T-helper 2 cell treated with Interferon-gamma antibody and Interleukin-4, amounts not matched to agents 5 μg/mL and 100 μg/mL, for 36 hours (primary cell): ENCODE data around the gene IARS2.
"Not testable (repeated sequence)": the region's sequence is repeated elsewhere in the genome, so short reads cannot be mapped to it uniquely, and the experiment has no call there.

ENCODE experiments used
- DNase-seq: peaks from one replicate; pipeline ENCODE4 v3.0.0; 2021; ENCODE audit warnings: low spot score
- H3K27ac Mint-ChIP-seq: one replicate; pipeline ENCODE4 v1.8.0; 2021; ENCODE audit warnings: mild to moderate bottlenecking, mixed read lengths
- H3K27me3 Mint-ChIP-seq: one replicate; pipeline ENCODE4 v1.8.0; 2021; ENCODE audit warnings: low read depth, mixed read lengths
- H3K36me3 Mint-ChIP-seq: one replicate; pipeline ENCODE4 v1.8.0; 2021; ENCODE audit warnings: low read depth, mixed read lengths
- H3K4me1 Mint-ChIP-seq: one replicate; pipeline ENCODE4 v1.8.0; 2021; ENCODE audit warnings: low read depth, mixed read lengths
- H3K4me3 Mint-ChIP-seq: one replicate; pipeline ENCODE4 v1.8.0; 2022; ENCODE audit warnings: mild to moderate bottlenecking, moderate library complexity, mixed read lengths
- H3K9me3 Mint-ChIP-seq: one replicate; pipeline ENCODE4 v1.8.0; 2021; ENCODE audit warnings: mixed read lengths

The IARS2 gene

DNA sequence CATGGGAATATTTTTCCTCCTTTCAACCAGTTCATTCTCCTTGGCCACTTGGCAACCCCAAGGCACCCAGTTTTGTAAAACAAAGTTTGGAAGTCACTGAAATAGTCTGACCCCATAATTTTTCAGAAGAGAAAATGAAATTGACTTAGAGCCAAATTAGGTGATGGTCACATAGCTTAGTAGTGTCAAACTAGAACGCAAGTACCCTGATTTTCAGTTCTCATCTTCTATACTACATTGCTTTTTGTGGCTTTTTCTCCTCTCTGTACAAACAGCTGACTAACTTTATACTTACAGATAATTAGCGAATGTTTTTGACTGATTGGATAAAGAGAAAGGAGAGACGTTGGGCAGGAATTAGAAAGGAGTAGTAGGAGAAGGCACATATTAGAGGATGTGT is 33.1 kb downstream of the IARS2 start:
- Mint-ChIP-seq H3K27me3 (no peaks in the 10 kb centered on the region), H3K4me1 (peaks cover 11% of the 10 kb centered on the region), H3K36me3 (peaks cover 33% of the 10 kb centered on the region), H3K27ac (no peak overlapping the region), H3K9me3 (peaks cover 8% of the 10 kb centered on the region), H3K4me3 (no peak overlapping the region)
- DNase-seq, result no peak

DNA sequence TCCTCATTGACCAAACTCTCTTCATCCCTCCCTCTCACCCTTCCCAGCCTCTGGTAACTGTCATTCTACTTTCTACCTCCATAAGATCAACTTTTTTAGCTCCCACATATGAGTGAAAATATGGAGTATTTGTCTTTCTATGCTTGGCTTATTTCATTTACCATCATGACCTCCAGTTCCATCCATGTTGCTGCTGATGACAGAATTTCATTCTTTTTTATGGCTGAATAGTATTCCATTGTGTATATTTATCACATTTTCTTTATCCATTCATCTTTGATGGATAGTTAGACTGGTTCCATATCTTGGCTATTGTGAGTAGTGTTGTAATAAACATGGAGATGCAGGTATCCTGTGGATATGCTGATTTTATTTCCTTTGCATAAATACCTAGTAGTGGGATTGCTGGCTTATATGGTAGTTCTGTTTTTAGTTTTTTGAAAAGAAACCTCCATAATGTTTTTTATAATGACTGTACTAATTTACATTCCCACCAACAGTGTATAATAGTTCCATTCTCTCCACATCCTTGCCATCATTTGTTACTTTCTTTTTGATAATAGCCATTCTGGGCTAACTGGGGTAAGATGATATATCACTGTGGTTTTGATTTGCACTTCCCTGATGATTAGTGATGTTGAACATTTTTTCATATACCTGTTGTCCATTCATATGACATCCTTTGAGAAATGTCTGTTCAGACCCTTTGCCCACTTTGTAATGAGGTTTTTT is 35.7 kb downstream of the IARS2 start:
- no peak overlapping the region for H3K27ac Mint-ChIP-seq
- H3K36me3 Mint-ChIP-seq, result peaks cover 43% of the 10 kb centered on the region
- no peaks in the 10 kb centered on the region for H3K27me3 Mint-ChIP-seq
- H3K9me3 Mint-ChIP-seq, result peaks cover 8% of the 10 kb centered on the region
- H3K4me3 Mint-ChIP-seq, result no peak overlapping the region
- peaks cover 3% of the 10 kb centered on the region for H3K4me1 Mint-ChIP-seq
- no peak for DNase-seq

DNA sequence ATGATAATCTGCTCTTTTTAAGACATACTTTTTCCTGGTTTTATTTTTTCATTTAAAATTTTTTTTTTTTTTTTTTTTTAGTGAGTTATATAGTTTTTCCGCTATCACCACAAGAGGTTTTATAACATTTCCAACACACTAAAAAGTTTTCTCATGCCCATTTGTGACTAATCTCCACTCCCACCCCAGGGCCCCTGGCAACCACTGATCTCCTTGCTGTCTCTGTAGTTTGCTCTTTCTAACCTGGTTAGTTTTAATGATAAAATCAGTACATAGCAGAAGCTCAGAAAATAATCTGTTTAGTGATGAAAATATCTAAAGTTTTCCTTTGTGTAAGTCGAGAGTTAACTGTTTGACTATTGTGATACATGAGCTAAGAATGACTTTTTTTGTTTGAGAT is 41.8 kb downstream of the IARS2 start:
- Mint-ChIP-seq H3K27me3 (no peaks in the 10 kb centered on the region), H3K4me3 (no peak overlapping the region)

DNA sequence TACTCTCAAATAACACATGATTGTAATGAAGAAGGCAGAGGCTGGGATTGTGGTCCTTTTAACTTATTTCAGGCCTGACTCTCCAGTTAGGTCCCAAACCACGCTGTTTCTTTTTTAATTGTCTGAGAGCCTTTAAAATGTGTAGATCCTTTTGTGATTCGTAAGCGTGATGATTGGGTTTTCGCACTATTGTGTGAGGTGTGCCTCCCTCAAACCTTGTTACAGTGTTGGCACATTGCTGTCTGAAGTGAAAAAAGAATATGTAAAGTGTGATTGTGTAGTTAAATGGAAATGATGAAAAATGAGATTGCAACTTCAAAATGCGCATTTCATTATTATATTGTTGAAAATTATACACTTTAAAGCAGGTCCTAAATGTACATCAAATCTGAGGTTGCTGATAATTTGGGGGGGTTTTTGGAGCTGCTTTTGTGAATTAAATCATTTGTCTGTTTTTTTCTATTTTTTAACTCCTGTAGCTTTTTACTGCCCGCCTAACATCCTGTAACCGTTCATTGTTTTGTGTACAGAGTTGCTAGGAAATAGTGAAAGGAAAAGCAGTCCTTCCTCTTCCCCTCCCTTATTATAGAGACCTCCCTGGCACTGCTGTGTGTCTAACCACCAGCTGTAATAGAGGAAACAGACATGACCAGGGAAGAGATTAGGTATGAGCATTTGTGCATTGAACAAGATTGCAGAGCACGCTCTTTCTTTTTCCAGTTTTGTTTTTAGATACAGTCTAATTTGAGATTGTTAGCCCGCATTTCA is 43.3 kb downstream of the IARS2 start:
- Mint-ChIP-seq H3K4me1 (peaks cover 12% of the 10 kb centered on the region), H3K27me3 (no peaks in the 10 kb centered on the region), H3K27ac (peak overlapping the region; percentile 82), H3K9me3 (no peaks in the 10 kb centered on the region), H3K36me3 (peaks cover 54% of the 10 kb centered on the region), H3K4me3 (peak overlapping the region; percentile 2)
- DNase-seq, result no peak

More for the DNA sequence above, 41.8 kb downstream of the IARS2 start:
- H3K36me3 Mint-ChIP-seq, result peaks cover 50% of the 10 kb centered on the region
- H3K27ac Mint-ChIP-seq, result peak overlapping the region; percentile 39
- no peak for DNase-seq
- H3K9me3 Mint-ChIP-seq, result no peaks in the 10 kb centered on the region
- peaks cover 12% of the 10 kb centered on the region for H3K4me1 Mint-ChIP-seq

DNA sequence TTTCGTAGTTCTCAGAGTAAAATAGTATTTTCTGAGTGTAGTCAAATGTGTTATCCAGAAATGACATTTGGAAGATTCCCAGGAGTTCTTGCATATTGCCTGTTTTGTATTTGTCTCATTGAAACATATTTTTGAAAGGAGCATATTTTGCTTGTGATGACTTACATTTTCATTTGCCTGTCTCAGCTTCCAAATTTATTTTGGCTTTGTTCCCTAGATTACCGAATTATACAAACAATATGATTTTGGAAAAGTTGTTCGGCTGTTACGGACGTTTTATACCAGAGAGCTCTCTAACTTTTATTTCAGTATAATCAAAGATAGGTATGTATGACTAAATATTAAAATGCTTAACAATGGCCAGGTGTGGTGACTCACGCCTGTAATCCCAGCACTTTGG is 46.0 kb downstream of the IARS2 start:
- Mint-ChIP-seq H3K4me3 (no peak overlapping the region), H3K27ac (no peak overlapping the region), H3K36me3 (peaks cover 52% of the 10 kb centered on the region), H3K27me3 (no peaks in the 10 kb centered on the region), H3K4me1 (peaks cover 12% of the 10 kb centered on the region), H3K9me3 (no peaks in the 10 kb centered on the region)
- DNase-seq, result no peak

DNA sequence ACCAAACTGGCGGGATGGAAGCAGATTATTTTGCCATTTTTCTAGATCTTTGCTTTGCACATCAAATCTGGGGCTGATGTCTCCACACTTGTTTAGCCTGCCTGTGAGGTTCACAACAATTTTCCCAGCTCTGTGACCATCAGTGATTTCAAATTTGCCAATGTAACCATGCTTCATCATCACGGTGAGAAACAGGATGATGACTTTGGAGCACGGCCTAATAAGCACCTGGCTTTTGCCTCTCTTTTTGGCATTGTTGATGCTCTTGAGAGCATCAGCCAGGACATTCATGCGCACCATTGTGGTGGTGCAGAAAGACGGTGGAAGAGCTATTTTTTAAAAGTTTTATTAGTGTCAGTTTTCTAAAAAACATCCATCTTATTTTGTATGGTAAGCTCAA is 50.1 kb downstream of the IARS2 start:
- H3K27me3 Mint-ChIP-seq, result no peaks in the 10 kb centered on the region
- no peaks in the 10 kb centered on the region for H3K9me3 Mint-ChIP-seq
- H3K27ac Mint-ChIP-seq, result no peak overlapping the region
- no peak overlapping the region for H3K4me3 Mint-ChIP-seq
- peaks cover 47% of the 10 kb centered on the region for H3K36me3 Mint-ChIP-seq
- no peaks in the 10 kb centered on the region for H3K4me1 Mint-ChIP-seq
- no peak for DNase-seq

DNA sequence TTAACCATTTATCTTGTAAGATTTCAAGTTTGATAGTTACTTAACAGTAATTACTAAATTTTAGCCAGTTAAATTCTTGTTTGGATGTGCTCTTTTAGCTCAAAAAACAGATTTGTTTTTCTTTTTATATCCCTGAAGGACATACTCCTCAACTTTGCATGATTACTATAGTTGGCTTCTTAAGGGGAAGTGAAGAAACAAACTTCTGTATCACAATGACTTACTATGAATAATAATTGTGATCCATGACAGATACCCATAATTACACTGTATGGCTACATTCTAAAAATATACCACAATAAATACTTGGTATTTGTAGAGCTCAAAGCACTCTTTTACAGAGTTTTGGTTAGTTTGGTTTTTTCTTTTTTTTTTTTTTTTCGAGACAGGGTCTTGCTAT is 55.8 kb downstream of the IARS2 start:
- H3K27me3 Mint-ChIP-seq, result no peaks in the 10 kb centered on the region
- H3K27ac Mint-ChIP-seq, result no peak overlapping the region
- H3K9me3 Mint-ChIP-seq, result no peaks in the 10 kb centered on the region
- H3K4me3 Mint-ChIP-seq, result no peak overlapping the region
- DNase-seq, result no peak
- H3K36me3 Mint-ChIP-seq, result peaks cover 40% of the 10 kb centered on the region
- no peaks in the 10 kb centered on the region for H3K4me1 Mint-ChIP-seq

DNA sequence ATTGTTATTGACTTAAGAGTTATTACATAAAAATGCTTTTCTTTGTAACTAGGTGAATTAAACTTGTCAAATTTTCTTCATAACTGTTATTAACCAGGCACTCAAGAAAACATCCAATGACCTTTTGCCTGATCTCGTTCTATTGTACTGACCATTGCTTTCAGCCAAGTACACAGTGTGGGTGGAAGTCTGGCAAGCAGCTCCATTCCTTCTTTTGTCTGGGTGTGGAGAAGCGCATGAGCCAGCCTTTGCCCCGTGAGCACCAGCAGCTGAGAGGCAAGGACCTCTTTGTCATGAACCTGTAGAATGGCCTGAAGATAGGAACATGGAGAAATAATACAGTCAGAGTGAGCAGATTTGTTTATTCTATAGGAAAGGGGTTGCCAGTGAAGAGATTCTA is 57.5 kb downstream of the IARS2 start:
- H3K4me3 Mint-ChIP-seq, result no peak overlapping the region
- H3K27ac Mint-ChIP-seq, result no peak overlapping the region
- H3K9me3 Mint-ChIP-seq, result no peaks in the 10 kb centered on the region
- H3K36me3 Mint-ChIP-seq, result peaks cover 38% of the 10 kb centered on the region
- H3K27me3 Mint-ChIP-seq, result no peaks in the 10 kb centered on the region
- no peak for DNase-seq
- H3K4me1 Mint-ChIP-seq, result peaks cover 1% of the 10 kb centered on the region

DNA sequence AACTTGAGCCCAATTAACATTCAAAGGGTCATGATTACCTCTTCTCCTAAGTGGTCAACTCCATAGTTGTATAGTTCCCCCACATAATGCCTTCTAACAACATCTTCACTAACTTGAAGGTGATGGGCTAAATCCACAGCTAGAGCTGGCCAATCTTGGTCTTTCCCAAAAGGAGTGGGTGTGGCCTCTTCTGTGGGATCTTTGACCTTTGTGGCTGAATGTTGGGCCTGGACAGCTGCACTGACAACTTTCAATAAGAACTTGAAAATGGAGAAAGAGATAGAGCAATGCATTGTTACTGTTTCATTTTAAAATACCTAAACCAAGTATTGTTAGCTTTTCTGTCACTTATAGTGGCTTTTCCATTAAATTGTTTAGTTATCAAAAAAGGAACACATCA is 59.2 kb downstream of the IARS2 start:
- no peak for DNase-seq
- H3K4me3 Mint-ChIP-seq, result no peak overlapping the region
- H3K4me1 Mint-ChIP-seq, result peaks cover 16% of the 10 kb centered on the region
- H3K9me3 Mint-ChIP-seq, result no peaks in the 10 kb centered on the region
- no peak overlapping the region for H3K27ac Mint-ChIP-seq
- H3K36me3 Mint-ChIP-seq, result peaks cover 50% of the 10 kb centered on the region
- no peaks in the 10 kb centered on the region for H3K27me3 Mint-ChIP-seq

DNA sequence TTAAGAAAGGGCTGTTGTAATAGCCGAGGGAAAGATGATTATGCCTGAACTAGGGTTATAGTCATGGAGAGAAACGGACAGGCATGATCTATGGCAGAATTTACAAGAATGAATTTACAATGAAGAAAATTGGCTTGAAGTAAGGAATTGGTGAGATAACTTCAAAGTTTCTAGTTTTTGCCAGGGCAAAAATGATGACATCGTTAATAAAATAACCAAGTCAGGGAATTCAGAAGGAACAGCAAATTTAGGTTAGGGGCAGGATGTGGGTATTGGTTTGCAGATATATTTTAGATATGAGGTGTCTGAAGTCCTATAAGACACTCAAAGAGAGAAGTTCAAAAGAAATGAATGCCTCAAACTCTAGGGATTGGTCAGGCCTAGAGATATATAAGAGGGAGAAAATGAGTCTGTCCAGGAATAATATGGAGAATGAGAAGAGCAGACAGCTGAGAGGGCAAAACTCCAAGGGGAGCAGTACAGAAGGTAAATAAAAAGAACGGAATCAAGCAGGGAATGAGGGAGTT is 62.8 kb downstream of the IARS2 start:
- Mint-ChIP-seq H3K36me3 (peaks cover 63% of the 10 kb centered on the region), H3K27me3 (no peaks in the 10 kb centered on the region), H3K4me1 (peaks cover 35% of the 10 kb centered on the region), H3K9me3 (no peaks in the 10 kb centered on the region), H3K4me3 (peak overlapping the region; percentile 60), H3K27ac (peak overlapping the region; percentile 79)
- no peak for DNase-seq

DNA sequence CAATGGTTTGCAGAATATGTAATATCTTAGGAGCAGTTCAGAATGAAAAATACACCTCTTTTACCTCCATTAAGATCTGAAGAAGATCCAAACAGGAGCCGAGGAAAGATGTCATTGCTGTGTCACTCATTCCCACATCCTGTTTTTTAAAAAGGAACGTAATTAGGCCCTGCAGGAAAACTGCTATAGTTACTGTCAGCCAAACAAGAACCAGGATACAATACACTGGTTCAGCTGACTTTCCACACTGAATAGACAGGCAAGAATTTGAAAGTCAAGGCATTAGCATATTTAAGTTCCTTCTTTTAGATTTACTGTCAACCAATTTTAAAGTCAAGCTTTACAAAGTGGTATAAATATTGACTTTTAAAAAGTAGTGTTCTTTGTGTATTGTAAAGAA is 63.8 kb downstream of the IARS2 start:
- peaks cover 59% of the 10 kb centered on the region for H3K36me3 Mint-ChIP-seq
- no peak for DNase-seq
- H3K4me3 Mint-ChIP-seq, result no peak overlapping the region
- no peak overlapping the region for H3K27ac Mint-ChIP-seq
- H3K27me3 Mint-ChIP-seq, result no peaks in the 10 kb centered on the region
- no peaks in the 10 kb centered on the region for H3K9me3 Mint-ChIP-seq
- H3K4me1 Mint-ChIP-seq, result peaks cover 39% of the 10 kb centered on the region

DNA sequence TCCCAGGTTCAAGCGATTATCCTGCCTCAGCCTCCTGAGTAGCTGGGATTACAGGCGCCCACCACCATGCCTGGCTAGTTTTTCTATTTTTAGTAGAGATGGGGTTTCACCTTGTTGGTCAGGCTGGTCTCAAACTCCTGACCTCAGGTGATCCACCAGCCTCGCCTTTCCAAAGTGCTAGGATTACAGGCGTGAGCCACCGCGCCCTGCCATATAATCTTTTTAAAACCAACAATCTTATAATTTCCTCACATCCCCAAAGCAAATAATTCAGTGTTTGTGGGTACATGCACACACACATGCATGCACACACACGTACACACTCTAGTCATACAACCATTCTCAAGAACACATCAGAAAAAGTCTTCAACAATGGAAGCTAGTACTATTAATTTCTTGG is 64.6 kb downstream of the IARS2 start:
- peaks cover 56% of the 10 kb centered on the region for H3K36me3 Mint-ChIP-seq

DNA sequence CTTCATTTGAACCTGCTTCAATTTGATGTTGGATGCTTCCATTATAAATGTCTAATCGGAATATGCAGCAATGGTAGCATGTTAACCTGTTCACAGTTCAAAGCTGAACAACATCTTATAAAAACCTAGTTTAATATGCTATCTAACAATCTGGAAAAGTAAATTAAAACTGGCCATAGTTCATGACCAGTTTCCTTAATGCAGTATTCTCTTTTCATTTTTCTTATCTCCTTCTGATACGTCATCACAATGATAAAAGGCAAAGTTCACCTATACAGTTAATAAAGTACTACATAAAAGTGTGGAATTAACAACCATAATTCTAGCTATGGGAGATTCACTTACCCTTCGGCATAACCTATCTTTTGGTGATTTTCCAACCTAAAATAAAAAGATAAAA is 65.1 kb downstream of the IARS2 start:
- Mint-ChIP-seq H3K27ac (no peak overlapping the region), H3K27me3 (no peaks in the 10 kb centered on the region), H3K4me3 (no peak overlapping the region), H3K4me1 (peaks cover 39% of the 10 kb centered on the region), H3K9me3 (no peaks in the 10 kb centered on the region), H3K36me3 (peaks cover 53% of the 10 kb centered on the region)
- DNase-seq, result no peak

More for the DNA sequence above, 64.6 kb downstream of the IARS2 start:
- H3K27ac Mint-ChIP-seq, result peak overlapping the region; percentile 63
- not testable (repeated sequence) for H3K27me3 Mint-ChIP-seq, H3K4me3 Mint-ChIP-seq, H3K9me3 Mint-ChIP-seq, DNase-seq
- peaks cover 39% of the 10 kb centered on the region for H3K4me1 Mint-ChIP-seq

DNA sequence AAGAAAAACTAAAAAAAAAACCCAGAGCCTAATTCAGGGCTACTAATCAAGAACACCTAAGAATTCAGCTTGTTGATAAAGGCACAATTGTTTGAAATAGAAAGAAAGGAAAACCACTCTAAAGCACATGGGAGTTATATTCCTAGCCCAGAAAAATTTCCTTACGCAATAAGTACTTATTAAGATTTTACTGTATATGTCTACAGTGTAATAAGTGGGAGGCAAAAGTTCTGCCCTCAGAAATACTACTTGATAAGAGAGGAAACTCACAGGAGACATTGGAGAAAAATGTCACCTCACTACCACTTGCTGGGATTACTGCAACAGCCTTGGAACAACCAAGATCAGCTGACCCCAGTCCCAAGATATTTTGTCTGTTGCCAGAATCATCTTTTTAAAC is 66.1 kb downstream of the IARS2 start:
- Mint-ChIP-seq H3K27ac (no peak overlapping the region), H3K9me3 (no peaks in the 10 kb centered on the region), H3K36me3 (peaks cover 52% of the 10 kb centered on the region), H3K4me3 (no peak overlapping the region), H3K27me3 (no peaks in the 10 kb centered on the region), H3K4me1 (peaks cover 39% of the 10 kb centered on the region)
- DNase-seq, result no peak
